Activated T-helper 9 cell treated with anti-CD3 and anti-CD28 coated beads, Interleukin-2, amount 50 U/mL, for 16 hours (primary cell): Measurements from ENCODE around the gene TMEM229B.

ENCODE experiments used
- DNase-seq: peaks from one replicate; pipeline ENCODE4 v3.0.0-alpha.2; 2020; ENCODE audit warnings: low read depth

The TMEM229B gene

GRCh38 chr14:67515386-67516079 lies 27.0 kb upstream of the TMEM229B start:
- DNase-seq, result no peak

GRCh38 chr14:67514650-67515385 lies 26.3 kb upstream of the TMEM229B start:
- DNase-seq, result peak; percentile 18

DNA sequence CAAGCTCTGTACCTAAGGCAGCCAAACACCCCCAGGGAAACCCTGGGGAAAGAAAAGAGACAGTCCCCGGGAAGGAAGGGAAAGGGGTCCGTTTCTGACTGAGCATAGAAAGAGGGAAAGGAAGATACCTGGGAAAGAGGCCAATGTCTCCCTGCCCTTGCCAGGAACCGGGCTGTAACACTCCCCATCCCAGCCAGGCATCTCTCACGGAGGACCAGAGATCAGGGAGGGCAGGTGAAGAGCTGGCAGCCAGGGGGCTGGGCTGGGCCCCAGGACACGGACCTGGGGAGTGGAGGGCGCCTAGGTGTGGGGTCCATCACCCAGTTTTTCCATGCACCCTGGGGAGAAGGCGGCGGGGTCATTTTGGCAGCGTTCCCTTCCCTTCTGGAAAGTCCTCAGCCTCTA lies 25.7 kb upstream of the TMEM229B start:
- no peak for DNase-seq

DNA sequence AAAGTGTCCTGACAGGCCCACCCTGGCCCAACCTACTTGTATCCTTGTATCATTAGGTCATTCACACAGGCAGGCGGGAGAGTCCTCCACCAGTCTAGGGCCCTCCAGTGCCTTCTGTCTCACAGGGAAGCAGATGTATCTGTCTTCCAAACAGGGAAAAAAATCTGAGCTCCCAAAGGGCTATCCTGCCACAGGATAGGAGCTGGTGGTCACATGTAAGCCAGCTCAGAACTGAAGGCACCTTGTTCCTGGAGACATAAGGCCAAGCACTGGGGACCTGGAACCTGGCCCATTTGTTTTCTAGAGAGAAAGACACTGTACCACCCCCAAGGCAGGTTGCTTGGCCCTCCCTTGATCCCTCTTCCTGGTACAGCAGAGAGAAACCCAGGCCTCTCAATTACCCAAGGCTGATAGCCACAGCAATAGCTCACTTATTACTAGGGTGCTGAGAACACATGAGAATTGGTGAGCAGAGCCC lies 25.1 kb upstream of the TMEM229B start:
- no peak for DNase-seq

- no peak for DNase-seq
Measured at GRCh38 chr14:67512463-67513310, 24.2 kb upstream of the TMEM229B start.

GRCh38 chr14:67510836-67511235 lies 22.3 kb upstream of the TMEM229B start:
- no peak for DNase-seq

DNA sequence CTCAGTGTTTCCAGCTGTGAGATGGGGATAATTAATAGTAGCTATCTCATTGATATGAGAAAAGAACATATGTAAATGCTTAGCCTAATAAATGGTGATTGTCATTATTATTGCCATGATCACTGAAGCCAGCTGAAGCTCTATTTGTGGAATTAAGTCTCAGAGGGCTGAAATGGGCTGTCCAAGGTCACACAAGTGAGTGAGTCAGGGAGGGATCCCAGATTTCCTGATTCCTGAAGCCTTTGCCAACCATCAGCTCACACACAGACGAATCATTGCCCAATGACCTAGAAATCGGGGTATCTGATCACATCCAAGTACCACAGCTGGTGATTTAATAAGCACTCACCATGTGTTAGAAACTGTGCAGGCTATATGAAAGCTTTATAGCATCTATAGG lies 21.6 kb upstream of the TMEM229B start:
- no peak for DNase-seq

- no peak for DNase-seq
Measured at GRCh38 chr14:67508956-67509355, 20.4 kb upstream of the TMEM229B start.

- no peak for DNase-seq
Measured at GRCh38 chr14:67505254-67505653, 16.7 kb upstream of the TMEM229B start.

GRCh38 chr14:67503331-67503730 lies 14.8 kb upstream of the TMEM229B start:
- DNase-seq, result no peak

GRCh38 chr14:67502867-67503266 lies 14.3 kb upstream of the TMEM229B start:
- no peak for DNase-seq

DNA sequence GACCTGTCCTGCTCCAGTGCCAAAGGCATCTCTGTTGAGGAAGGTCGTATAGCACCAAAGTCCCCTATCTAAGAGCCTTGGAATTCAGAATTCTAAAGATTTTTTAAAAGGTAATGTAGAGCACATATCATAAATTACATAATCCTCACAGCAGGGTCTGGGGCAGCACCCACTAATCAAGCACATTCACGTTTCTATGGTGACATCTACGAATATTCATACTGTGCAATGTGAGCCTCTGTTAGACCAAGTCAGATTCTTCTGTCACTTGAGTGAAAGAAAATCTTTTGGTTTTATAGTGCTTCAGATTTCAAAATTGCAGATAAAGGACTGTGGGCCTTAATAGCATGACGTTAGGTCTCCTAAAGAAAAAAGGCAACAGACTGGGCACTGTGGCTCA lies 13.1 kb upstream of the TMEM229B start:
- DNase-seq, result no peak

GRCh38 chr14:67500981-67501380 lies 12.5 kb upstream of the TMEM229B start:
- DNase-seq, result no peak

DNA sequence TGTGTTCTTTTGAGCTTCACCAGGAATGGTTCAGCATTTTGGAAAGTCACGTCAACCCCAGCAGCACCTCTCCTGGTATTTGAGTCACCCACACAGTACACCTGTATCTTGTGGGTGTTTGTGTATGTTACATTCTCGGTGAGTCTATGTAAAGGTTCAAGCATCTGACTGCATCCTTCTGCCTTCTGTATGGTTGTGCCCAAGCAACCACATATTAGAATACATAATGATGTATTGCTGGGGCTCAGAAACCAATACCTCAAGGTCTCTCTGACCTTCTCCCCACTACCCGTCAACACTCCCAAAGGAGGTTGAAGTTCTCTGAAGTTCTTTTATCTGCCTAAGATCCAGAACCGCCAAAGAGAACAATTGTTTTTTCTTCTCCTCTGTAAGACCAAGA lies 9.2 kb upstream of the TMEM229B start:
- no peak for DNase-seq

- no peak for DNase-seq
Measured at GRCh38 chr14:67497216-67497615, 8.7 kb upstream of the TMEM229B start.

DNA sequence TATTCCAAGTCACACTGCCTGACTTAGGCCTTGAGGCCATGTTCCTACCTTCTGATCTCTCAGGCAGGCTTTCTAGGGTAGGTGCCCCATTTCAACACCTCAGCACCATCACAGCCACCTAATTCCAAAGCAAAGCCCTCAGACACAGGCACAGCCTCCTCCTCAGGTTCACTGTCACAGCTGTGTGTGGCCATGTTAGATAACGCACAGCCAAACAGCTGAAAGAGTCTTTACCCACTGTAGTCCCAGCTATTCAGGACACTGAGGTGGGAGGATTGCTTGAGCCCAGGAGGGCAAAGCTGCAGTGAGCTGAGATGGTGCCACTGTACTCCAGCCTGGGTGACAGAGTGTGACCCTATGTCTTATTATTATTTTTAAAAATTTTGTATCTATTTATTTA lies 7.3 kb upstream of the TMEM229B start:
- no peak for DNase-seq

- DNase-seq, result no peak
Measured at GRCh38 chr14:67493092-67493717, 4.7 kb upstream of the TMEM229B start.

- no peak for DNase-seq
Measured at GRCh38 chr14:67492538-67492937, 4.0 kb upstream of the TMEM229B start.

GRCh38 chr14:67491741-67492507 lies 3.4 kb upstream of the TMEM229B start:
- DNase-seq, result no peak

- DNase-seq, result no peak
Measured at GRCh38 chr14:67491285-67491684, 2.8 kb upstream of the TMEM229B start.

DNA sequence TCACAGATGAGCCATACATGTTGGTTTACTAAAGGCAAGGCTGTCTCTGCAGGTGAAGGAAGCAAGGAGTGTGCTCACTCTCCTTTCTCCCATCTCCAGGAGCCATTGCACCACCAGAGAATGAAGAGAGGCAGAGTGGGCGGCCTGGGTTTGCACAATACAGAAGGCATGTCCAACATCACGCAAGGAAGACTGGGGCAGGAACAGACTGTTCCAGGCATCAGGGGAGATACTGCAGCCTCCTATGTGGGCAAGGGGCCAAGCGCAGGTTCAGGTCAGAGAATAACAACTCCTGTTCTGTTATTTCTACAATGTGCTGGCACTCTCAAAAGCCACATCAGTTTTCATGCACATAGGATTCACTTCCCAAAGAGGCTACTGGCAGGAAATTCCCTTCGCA lies 1.7 kb upstream of the TMEM229B start:
- DNase-seq, result no peak
